DMS114 treated with DMSO at 0.1 percent for 48 hours (cell line): ENCODE data around the gene HLA-DMB.

ENCODE experiments used
- DNase-seq: peaks from one replicate; lab custom pipeline; 2025; ENCODE audit not compliant: unreplicated experiment; lab: John Stamatoyannopoulos, UW

The HLA-DMB gene

DNA sequence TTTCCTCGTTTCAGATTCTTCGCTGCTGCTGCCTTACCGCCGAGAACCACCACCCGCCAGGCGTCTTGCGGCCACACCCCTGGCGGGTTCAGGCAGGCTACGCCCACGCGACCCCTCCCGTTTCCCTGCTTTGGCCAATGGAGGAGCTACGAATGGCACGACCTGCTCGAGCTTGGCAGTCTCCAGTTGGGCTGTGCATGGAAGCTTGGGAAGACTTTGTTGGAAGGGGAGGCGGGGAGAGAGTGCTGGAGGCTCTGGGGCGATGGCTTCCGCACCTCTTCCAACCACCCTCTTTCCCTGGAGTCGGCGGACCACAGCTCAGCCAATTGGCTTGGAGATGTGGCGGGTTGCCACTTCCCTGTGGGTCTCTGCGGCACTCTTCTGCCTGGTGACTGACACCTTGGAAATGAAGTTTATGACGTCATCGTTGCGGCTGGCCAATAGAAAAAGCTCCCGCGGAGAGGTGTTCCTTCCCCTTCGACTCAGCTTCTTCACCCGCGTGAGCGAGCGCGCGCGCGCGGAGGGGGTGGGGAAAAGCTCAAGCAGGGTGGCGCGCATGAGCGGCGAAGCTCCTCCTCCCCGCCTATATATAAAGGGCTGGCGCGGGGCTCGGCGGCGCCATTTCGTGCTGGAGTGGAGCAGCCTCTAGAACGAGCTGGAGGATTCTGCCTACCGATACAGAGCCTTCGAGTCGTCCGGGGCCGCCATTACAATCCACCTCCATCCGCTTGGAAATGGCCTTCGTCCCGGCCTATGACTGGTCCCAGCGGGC lies 30.9 kb upstream of the HLA-DMB start:
- peak; percentile 99 for DNase-seq

DNA sequence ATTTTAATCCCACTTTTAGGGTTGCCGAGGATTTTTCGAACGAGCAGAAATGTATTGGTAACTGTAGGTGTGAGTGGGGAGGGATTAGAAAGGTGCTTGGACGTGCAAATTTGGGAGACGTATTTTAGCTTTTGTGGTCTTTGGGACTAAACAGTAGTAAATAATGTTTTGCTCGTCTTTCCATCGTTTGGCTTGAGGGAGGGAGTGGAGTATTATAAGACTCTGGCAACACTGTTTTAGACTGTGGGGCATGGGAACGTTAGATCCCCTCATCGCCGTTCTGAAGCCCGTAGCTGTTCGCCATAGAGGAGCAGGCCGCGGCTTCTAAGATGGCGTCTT lies 30.4 kb upstream of the HLA-DMB start:
- DNase-seq, result no peak

DNA sequence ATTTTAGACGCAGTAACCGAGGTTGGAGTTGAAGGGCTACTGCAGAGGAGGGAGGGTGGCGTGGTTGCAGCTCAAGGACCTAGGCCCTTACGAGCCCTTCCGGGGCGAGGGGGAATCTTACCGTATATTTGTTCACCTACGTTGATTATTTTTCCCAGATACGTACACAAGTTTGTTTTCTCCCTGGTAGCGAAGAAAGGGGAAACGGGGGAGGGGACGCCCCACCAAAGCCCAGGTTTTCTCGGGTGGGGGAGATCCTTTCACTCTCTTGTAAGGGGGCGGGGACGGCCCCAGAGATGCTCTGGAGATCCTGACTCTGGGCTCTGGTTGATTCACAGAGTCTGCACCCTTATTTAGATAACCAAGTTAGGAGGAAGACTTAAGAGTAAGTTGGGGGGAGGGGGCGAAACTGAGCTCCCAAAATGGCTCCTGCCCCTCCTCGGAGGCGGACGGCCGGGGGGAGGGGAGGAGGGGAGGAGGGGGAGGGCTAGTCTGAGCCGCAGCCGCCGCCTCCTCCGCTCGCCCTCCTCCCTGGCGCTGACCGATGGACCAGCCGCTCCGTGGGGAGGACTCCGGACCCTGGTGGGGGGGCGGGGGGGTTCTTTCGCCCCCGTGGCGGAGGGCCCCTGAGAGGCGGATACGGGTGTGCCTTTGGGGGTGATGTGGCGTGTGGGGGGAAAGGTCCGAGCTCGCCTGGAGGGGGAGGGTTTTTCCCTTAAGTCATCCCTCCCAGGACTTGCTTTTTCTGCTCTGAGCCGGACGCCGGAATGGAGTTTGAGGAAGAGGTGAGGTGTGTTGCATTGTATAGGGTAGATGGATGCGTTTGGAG lies 29.8 kb upstream of the HLA-DMB start:
- DNase-seq, result peak; percentile 80

DNA sequence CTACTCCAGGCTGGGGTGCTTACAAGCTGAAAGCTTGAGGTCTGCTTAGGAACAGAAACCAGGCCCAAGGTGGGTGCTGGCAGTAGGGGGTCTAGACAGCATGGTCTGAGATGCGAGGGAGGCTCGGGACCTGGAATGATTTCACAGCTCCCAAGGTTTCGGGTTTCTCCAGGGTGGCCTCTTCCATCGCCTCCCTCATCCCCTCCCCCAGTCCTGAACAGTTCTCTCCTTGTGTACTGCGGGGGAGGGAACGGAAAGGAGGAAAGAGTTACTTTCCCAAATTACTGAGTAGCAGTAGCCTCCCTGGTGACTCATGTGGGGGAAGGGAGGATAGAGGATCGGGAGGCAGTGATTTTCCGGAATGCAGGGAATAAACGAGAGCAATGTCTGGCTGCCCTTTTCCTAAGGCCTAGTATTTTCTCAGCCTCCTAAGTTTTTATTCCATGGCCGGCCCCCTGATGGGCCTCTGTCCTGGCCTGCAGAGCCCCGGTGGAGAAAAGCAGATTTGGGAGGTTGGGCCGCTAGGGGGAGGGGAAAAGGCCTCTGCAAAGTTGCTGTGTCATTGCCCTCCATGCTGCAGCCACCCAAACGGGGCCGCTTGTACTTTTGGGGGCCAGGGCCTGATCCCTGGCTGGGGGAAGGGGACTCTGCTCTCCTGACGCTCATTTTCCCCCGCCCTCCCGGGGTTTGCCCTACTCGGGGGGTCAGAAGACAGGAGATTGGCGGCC lies 29.0 kb upstream of the HLA-DMB start:
- DNase-seq, result peak; percentile 88

DNA sequence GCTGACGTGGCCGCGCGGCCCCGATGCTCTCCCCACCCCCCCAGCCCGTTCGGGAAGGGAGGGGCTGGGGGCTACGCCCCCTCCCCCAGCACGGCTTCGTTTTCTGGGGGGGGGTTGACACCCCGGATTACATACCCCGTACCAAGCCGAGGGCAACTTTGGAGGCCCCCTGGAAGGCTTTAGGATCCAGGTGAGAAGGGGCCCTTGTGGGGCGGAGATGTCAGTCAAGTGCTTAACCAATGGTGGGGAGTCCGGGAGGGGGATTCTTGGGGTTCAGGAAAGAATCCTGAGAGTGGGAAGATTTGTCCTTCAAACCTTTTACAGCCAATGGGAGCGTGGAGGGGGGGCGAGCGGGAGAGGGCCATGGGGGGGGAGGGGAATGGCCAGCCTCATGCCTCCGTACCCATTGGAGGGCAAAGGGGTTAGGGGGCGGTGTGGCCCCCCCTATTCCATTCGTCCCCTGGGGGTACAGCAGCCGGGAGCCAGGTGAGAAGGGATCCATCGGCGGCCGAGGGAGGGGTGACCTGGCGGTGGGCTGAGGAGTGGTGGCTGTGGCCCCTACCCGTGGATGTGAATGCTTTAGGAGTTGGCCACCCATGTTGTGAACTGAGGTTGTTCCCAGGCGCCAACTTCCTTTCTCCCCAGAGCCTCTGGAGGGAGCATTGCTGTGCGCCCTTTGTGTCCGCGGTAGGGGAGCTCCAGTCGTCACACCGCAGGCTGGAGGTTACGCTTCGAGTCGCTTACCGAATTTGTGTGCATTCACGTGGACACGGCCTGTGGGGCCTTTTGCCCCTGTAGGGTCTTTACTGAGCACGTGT lies 28.2 kb upstream of the HLA-DMB start:
- peak; percentile 84 for DNase-seq

DNA sequence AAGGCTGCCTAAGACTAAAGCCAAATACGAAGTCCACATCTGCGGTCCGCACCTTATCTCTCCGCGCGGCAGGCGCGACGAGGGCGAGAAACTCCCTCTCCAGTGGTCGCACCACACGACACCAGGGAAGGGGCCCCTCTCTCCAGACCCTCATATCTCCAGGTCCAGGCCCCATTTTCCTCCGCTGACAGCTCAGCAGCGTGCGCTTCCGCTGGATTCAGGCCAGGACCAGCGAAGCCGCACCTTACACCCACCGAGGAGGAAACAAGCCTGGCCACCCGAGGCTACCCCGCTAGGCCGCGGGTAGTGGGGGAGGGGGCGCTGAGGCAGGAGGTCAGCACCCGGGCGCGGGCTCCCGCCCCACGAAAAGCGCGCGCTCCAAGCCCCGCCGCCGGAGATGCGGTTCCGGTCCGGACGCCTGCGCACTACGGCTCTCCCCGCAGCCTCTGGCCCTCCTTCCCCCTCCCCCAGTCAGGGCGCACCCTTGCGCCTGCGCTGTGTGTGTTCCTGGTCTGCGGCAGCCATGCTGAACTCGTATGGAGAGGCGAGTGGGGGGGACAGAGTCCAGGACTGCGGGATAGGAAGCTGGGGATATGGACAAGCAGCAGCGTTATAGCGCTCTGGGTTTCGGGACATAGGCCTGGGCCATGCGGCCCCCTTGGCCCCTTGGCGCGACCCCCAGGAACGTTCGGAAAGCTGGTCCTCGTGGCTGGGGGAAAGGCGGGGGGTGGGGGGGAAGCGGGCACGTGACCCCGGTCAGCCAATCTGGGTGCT lies 27.5 kb upstream of the HLA-DMB start, which contains the start of gene BRD2:
TSS of gene BRD2 (plus strand) at position 502 of the 774 bp plus-strand sequence. CDS start 4,305 bp downstream, outside the sequence.
- peak; percentile 97 for DNase-seq

DNA sequence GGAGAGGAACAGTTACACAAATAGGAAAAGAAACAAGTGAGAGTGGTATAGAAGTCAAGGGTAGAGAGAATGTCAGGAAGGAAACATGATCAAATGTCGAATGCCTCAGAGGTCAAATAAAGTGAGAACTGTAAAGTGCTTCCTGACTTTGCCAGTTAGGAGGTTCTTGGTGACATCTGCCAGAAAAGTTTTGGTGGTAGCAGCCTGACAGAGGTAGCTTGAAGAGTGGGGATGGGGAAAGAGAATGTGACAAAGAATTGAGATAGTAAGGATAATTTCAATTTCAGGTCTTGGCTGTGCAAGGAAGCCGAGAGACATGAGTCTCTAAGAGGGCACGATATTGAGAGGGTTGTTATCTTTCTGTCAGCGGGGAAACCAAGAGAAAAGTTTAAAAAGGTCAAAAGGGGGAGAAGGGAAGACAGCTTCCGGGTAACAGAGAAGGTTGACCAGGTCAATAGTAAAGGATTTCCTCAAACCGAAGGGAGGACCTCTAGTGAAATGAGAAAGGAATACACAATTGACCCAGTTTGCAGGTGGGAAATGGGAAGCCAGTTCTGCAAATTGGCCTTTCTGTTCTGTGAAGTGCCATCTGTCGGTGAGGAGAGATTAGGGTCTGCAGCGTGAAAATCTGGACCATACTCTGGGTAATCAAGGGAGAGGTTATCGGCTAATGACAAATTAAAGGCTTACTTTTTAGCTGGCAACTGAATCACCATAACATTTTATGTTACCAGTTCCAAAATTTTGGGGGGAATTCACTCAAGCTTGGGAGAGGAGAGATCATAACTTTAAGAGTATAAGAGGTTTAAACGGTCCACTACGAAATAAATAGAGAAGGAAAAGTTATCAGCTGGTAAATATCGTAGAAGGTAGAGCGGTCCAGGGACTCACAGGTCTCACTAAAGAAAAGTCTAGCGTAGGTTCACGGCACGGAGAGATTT lies 26.6 kb upstream of the HLA-DMB start:
- DNase-seq, result peak; percentile 63

DNA sequence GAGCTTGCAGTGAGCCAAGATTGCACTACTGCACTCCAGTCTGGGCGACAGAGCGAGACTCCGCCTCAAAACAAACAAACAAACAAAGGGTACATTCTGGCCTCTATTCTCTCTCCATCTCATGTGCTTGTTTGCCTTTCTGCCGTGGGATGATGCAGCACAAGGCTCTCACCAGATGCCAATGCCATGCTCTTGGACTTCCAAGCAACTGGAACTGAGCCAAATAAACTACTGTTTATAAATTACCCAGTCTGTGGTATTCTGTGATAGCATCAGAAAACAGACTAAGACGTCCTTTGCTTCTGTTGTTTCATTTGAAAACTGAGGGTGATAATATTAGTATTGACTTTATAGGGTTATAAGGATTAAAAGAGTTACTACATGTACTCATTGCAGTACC lies 23.9 kb upstream of the HLA-DMB start:
- no peak for DNase-seq

DNA sequence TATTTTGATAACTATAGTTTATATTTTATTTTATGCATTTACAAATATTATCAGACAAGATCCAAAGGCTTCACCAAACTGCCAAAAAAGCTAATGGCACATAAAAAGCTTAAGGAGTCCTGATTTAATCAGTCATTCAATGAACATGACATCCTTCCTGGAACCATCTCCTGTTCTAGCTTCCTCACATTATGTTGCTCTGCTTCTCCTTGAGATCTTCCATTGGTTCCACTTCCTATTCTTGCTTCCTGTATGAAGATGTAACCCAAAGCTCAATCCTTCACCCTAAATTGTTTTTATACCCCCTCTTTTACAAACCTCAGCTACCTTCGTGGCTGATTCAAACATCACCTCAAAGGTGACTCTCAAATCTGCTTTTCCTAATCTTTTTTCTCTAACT lies 23.0 kb upstream of the HLA-DMB start:
- DNase-seq, result no peak

DNA sequence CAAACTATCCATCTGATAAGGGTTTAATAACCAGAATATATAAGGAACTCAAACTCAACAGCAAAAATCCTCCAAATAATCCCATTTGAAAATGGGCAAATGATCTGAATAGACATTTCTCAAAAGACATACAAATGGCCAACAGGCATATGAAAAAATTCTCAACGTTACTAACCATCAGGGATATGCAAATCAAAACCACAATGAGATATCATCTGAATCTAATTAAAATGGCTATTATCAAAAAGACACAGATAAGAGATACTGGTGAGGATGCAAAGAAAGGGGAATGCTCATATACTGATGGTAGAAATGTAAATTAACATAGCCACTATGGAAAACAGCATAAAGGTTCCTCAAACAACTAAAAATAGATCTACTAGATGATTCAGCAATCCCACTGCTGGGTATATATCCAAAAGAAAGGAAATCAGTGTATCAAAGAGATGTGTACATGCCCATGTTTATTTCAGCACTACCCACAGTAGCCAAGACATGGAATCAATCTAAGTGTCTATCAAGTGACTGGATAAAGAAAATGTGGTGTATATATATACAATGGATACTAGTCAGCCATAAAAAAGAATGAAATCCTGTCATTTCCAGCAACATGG lies 21.5 kb upstream of the HLA-DMB start:
- DNase-seq, result no peak

DNA sequence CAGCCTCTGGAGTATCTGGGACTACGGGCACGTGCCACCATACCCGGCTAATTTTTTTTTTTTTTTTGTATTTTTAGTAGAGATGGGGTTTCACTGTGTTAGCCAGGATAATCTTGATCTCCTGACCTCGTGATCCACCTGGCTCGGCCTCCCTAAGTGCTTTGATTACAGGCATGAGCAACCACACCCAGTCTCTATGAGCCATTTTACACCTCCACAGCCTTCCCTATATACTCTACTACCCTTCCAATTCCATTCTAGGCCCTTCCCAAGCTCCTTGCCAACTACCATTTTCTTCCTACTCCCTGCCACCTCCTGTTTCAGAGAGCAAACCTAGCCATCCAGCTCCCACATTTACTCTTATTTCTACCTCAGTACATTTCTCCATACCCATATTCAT lies 19.7 kb upstream of the HLA-DMB start:
- DNase-seq, result no peak

DNA sequence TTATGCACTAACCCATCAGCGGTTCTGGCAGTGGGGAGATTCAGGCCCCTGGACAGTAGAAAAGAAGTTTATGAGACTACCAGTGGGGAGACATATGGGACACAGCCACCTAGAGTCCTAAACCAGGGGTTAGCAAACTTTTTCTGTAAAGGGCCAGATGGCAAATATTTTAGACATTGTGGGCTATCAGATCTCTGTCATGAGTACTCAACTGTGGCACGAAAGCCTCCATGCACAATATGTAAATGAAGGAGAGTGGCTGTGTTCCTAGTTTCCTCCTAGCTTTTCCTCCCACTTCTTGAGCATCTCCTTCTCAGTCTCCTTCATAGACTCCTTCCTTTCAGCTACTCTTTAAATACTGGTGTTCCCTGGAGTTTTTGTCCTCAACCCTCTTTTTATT lies 15.3 kb upstream of the HLA-DMB start:
- DNase-seq, result no peak

DNA sequence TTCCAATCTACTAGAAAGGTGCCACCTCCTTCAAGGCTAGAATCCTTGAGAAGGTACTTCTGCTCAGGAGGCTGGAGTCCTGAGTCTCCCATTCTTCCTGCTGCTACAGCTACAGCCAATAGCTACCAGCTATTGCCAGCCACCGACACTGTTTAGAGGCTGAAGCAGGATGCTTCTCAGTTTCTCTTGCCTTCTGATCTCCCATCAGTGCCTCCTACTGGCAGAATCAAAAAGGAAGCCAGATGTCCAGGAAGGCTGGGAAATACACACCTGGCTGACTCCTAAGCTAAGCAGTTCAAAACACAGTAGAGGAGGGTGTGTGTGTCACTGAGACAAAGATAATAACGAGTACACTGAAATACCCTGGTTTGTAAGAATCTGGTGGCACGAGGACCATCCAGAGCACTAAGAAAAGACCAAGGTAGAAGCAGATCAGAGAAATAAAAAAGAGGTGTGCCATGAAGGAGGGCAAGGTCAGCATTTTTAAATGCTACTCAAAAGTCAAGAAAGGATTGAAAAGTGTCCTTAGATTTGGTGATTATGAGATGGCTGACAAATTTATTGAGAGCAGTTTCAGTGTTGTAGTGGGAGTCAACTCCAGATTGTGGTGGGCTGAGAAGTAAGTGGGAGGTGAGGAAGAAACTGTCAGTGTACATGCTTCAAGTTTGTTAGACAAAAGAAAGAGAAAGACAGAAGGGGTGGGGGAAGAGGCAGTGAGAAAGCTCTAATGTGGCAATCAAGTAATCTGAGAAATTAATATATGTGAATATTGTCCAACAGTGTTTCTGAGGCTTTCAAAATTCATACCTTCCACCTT lies 14.4 kb upstream of the HLA-DMB start:
- no peak for DNase-seq

DNA sequence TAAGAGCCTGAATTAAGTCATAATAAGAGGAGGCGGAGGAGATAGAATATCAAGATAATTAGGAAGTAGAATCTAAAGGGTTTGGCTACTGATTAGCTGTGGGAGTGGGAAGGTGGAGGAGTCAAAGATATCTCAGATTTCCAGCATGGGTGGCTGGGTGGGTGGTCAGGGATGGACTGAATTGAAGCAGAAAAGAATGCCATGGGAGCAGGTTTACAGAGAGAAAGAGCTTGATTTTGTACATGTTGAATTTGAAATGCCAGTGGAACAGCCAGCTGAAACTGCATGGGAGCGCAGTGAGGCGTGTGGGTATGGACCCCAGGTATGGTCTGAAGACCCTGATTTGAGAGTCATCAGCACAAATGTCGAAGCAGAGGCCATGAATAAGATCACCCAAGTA lies 13.4 kb upstream of the HLA-DMB start:
- DNase-seq, result no peak

DNA sequence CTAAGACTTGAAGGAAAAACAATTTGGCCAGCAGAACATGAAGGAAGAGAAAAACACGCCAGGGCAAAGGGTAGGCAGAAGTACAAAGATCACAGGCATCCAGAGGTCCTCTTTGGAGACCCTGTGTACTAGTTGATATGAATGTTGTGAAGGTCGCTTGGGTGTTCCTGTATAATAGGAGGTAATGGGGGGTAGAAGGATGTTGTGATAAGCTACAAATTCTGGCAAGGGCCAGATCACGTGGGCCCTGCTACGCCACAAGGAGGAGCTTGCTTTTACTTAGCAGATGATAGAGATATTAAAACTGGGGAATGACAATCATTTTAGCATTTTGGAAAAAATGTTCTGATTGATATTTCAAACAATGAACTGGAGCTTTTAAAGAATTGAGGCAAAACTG lies 12.9 kb upstream of the HLA-DMB start:
- DNase-seq, result no peak

DNA sequence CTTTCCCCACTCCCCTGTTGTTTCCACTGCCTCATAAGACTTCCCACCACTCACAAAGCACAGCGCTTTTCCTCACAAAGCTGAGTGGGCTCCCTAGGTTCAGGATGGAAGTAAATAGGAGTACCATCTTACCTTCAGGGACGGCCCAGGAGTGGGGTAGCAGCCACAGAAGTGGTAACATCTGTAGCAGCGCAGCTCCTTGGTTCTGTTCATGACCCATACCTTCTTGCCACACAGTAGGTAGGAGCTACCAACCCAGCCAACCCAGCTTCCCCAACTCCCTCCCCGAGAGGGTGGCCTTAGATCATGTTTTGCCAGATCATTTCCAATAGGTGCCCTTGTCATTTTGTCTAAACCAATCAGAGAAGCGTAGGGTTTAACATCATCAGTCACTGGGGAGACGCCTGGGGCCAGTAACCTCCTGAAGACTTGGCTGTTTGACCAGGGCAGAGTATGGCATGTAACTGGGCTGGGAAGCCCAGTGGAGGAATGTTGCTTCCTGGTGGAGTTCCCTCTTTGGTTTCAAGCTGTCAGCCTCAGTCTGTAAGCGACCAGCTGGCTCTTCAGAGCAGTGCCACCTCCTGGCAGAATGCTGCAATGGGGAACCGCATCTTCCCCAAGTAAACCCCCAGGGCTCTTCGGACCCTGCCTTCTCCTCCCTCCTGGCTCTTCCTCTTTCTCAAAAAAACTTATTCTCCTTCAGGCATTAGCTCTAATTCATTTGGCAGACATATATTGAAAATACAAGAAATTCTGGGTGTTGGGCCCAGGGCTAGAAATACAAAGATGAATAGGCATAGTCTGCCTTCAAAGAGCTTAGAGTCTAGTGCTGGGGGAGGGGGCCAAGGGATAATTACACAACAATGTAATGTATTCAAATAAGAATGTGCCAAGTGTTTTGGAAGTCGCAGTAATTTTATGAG lies 12.2 kb upstream of the HLA-DMB start, which contains the start of gene HLA-DMA:
TSS of gene HLA-DMA (minus strand) at position 281 of the 923 bp plus-strand sequence. CDS start at position 220, 61 bp downstream.
- DNase-seq, result peak; percentile 72
